MM.1S (cell line): ENCODE measurements around the gene PTPN12.

Experiments used
- DNase-seq: peaks from one replicate; pipeline ENCODE4 v3.0.0-alpha.2; 2015
- H2AFZ ChIP-seq: fragments of 300-600 bp; sonication (generic); 2 replicates; pipeline ENCODE4 v1.6.0; 2016; ENCODE audit warnings: antibody characterized with exemption, low read length
- H3F3A ChIP-seq: fragments of 300-600 bp; sonication (generic); 2 replicates; pipeline ENCODE4 v1.6.1; 2016; ENCODE audit warnings: mild to moderate bottlenecking, antibody characterized with exemption, low read length, moderate library complexity, mixed read lengths; ENCODE audit not compliant: insufficient read depth
- H3K27ac ChIP-seq: fragments of 300-600 bp; sonication (generic); 2 replicates; pipeline ENCODE4 v1.5.1; 2016; ENCODE audit warnings: mild to moderate bottlenecking, low read length
- H3K27me3 ChIP-seq: fragments of 300-600 bp; sonication (generic); replicated peaks from 2 replicates; pipeline ENCODE4 v1.6.0; 2016; ENCODE audit warnings: low read length; ENCODE audit not compliant: insufficient read depth
- H3K36me3 ChIP-seq: fragments of 300-600 bp; sonication (generic); replicated peaks from 2 replicates; pipeline ENCODE4 v1.6.1; 2016; ENCODE audit warnings: mild to moderate bottlenecking, low read length, mixed read lengths; ENCODE audit not compliant: insufficient read depth
- H3K4me1 ChIP-seq: fragments of 300-600 bp; sonication (generic); 2 replicates; pipeline ENCODE4 v1.6.1; 2016; ENCODE audit warnings: low read length, mixed read lengths
- H3K4me2 ChIP-seq: fragments of 300-600 bp; sonication (generic); 2 replicates; pipeline ENCODE4 v1.6.0; 2016; ENCODE audit warnings: low read depth, low read length
- H3K4me3 ChIP-seq: fragments of 300-600 bp; sonication (generic); 2 replicates; pipeline ENCODE4 v1.5.1; 2016; ENCODE audit warnings: low read length, mixed read lengths
- H3K79me2 ChIP-seq: fragments of 300-600 bp; sonication (generic); 2 replicates; pipeline ENCODE4 v1.6.1; 2016; ENCODE audit warnings: mixed run types, low read length, mixed read lengths
- H3K9ac ChIP-seq: fragments of 300-600 bp; sonication (generic); 2 replicates; pipeline ENCODE4 v1.6.1; 2016; ENCODE audit warnings: low read length, mixed read lengths
- H3K9me2 ChIP-seq: fragments of 300-600 bp; sonication (generic); replicated peaks from 2 replicates; pipeline ENCODE4 v1.6.1; 2016; ENCODE audit warnings: mild to moderate bottlenecking, low read length, mixed read lengths; ENCODE audit not compliant: insufficient read depth
- H3K9me3 ChIP-seq: fragments of 300-600 bp; sonication (generic); replicated peaks from 2 replicates; pipeline ENCODE4 v1.6.1; 2016; ENCODE audit warnings: mild to moderate bottlenecking, low read length, mixed read lengths; ENCODE audit not compliant: insufficient read depth
- H4K20me1 ChIP-seq: fragments of 300-600 bp; sonication (generic); 2 replicates; pipeline ENCODE4 v1.6.1; 2016; ENCODE audit warnings: mild to moderate bottlenecking, low read length, moderate library complexity, mixed read lengths; ENCODE audit not compliant: insufficient read depth
- CTCF ChIP-seq: fragments of 300-600 bp; sonication (generic); IDR thresholded peaks from 2 replicates; pipeline ENCODE4 v1.5.1; 2016; ENCODE audit warnings: antibody characterized with exemption, low read length, mixed read lengths
- EZH2 ChIP-seq: fragments of 300-600 bp; sonication (generic); optimal IDR thresholded peaks from 2 replicates; pipeline ENCODE3; 2017; ENCODE audit warnings: low read depth, mild to moderate bottlenecking, antibody characterized with exemption, low read length, mixed read lengths
- EZH2phosphoT487 ChIP-seq: fragments of 300-600 bp; sonication (generic); IDR thresholded peaks from 2 replicates; pipeline ENCODE4 v1.6.1; 2018; ENCODE audit warnings: antibody characterized with exemption, low read length

PTPN12 gene

GRCh38 chr7:77662869-77663268 lies 125.8 kb downstream of the PTPN12 start:
- H4K20me1 ChIP-seq, result no peaks in the 10 kb centered on the region
- TF ChIP-seq CTCF (no peak), EZH2 (no peak), EZH2phosphoT487 (no peak)
- H3K4me1 ChIP-seq, result no peaks in the 10 kb centered on the region
- no peaks in the 10 kb centered on the region for H3K27me3 ChIP-seq
- no peaks in the 10 kb centered on the region for H3K36me3 ChIP-seq
- H3K79me2 ChIP-seq, result no peaks in the 10 kb centered on the region
- H3K4me2 ChIP-seq, result no peak overlapping the region
- no peaks in the 10 kb centered on the region for H3F3A ChIP-seq
- no peaks in the 10 kb centered on the region for H3K9me2 ChIP-seq
- no peak for DNase-seq
- H2AFZ ChIP-seq, result no peak overlapping the region
- H3K4me3 ChIP-seq, result no peak overlapping the region
- no peaks in the 10 kb centered on the region for H3K9me3 ChIP-seq
- no peak overlapping the region for H3K27ac ChIP-seq
- no peak overlapping the region for H3K9ac ChIP-seq

- H3K4me1 ChIP-seq, result no peaks in the 10 kb centered on the region
- no peak overlapping the region for H3K9ac ChIP-seq
Measured at GRCh38 chr7:77664715-77665114, 127.6 kb downstream of the PTPN12 start.

GRCh38 chr7:77665161-77665560 lies 128.1 kb downstream of the PTPN12 start:
- no peak overlapping the region for H3K27ac ChIP-seq
- no peak overlapping the region for H2AFZ ChIP-seq
- no peak overlapping the region for H3K9ac ChIP-seq
- H3K27me3 ChIP-seq, result no peaks in the 10 kb centered on the region
- no peaks in the 10 kb centered on the region for H3K4me1 ChIP-seq
- TF ChIP-seq EZH2, result no peak
- no peaks in the 10 kb centered on the region for H3K36me3 ChIP-seq
- no peaks in the 10 kb centered on the region for H3K79me2 ChIP-seq
- no peaks in the 10 kb centered on the region for H4K20me1 ChIP-seq
- H3K9me3 ChIP-seq, result no peaks in the 10 kb centered on the region
- DNase-seq, result no peak
- no peak overlapping the region for H3K4me2 ChIP-seq
- no peak overlapping the region for H3K4me3 ChIP-seq
- no peaks in the 10 kb centered on the region for H3F3A ChIP-seq
- H3K9me2 ChIP-seq, result no peaks in the 10 kb centered on the region

More at GRCh38 chr7:77664715-77665114, 127.6 kb downstream of the PTPN12 start:
- H3K27me3 ChIP-seq, result no peaks in the 10 kb centered on the region
- TF ChIP-seq EZH2 (no peak), CTCF (no peak), EZH2phosphoT487 (no peak)
- no peaks in the 10 kb centered on the region for H3K36me3 ChIP-seq
- no peak for DNase-seq
- no peak overlapping the region for H3K27ac ChIP-seq
- no peaks in the 10 kb centered on the region for H3K79me2 ChIP-seq
- no peak overlapping the region for H2AFZ ChIP-seq
- no peaks in the 10 kb centered on the region for H3K9me2 ChIP-seq
- no peaks in the 10 kb centered on the region for H4K20me1 ChIP-seq
- H3K4me2 ChIP-seq, result no peak overlapping the region
- H3K9me3 ChIP-seq, result no peaks in the 10 kb centered on the region
- H3K4me3 ChIP-seq, result no peak overlapping the region
- H3F3A ChIP-seq, result no peaks in the 10 kb centered on the region

- Histone ChIP-seq H3K27me3 (no peaks in the 10 kb centered on the region), H3K9me2 (no peaks in the 10 kb centered on the region), H3K9me3 (no peaks in the 10 kb centered on the region), H3K4me3 (no peak overlapping the region), H3K4me1 (no peaks in the 10 kb centered on the region), H2AFZ (no peak overlapping the region), H3K27ac (no peak overlapping the region), H3F3A (no peaks in the 10 kb centered on the region), H3K36me3 (no peaks in the 10 kb centered on the region), H4K20me1 (no peaks in the 10 kb centered on the region), H3K79me2 (no peaks in the 10 kb centered on the region), H3K4me2 (no peak overlapping the region), H3K9ac (no peak overlapping the region)
- DNase-seq, result no peak
- TF ChIP-seq EZH2phosphoT487, result no peak
- TF ChIP-seq EZH2, result no peak
Measured at GRCh38 chr7:77667459-77668086, 130.5 kb downstream of the PTPN12 start.
